Upper lobe of left lung (tissue), 4 donors: Measurements from ENCODE around the gene XPC.

ENCODE experiments used
- CTCF ChIP-seq, 6 experiments: fragments of 450-650 bp in 4 of 6; fragments of 200-600 bp in 2 of 6; sonication (generic) in 2 of 6; IDR thresholded peaks; one replicate each; pipeline ENCODE4 v1.5.1; 2016 to 2019; ENCODE audit warnings: antibody characterized with exemption in 6 of 6
- EP300 ChIP-seq, 4 donors: sonication (generic); formaldehyde crosslinking; IDR thresholded peaks; one replicate each; pipeline ENCODE4 v1.5.1; 2017; ENCODE audit warnings: antibody characterized with exemption in 4 of 4, control low read depth in 2 of 4
- POLR2AphosphoS5 ChIP-seq, 2 donors: sonication (generic); formaldehyde crosslinking; IDR thresholded peaks; one replicate each; pipeline ENCODE4 v1.5.1; 2017; ENCODE audit warnings: antibody characterized with exemption in 2 of 2

- TF ChIP-seq CTCF (IDR thresholded peaks at IDR 0.05) (no peak), POLR2AphosphoS5 (IDR thresholded peaks at IDR 0.05) (no peak), EP300 (IDR thresholded peaks at IDR 0.05) (no peak)
These were observed 16.5 kb upstream of the XPC start for GRCh38 chr3:14194865-14195264.
